ENCODE measurements around the gene NTNG1. TPM values are rescaled to one million over a fixed set of nuclear protein-coding genes. Genes with fewer than 3 reads are reported as not detected.
A peak's percentile ranks its signal among the peaks of the same experiment; 100 is the strongest.

Gene NTNG1
- total RNA-seq, 5 donors from 2014 or later (not counting 1 experiment from before 2014, with no cell fraction given), result 0.13 TPM; not detected in 4

DNA sequence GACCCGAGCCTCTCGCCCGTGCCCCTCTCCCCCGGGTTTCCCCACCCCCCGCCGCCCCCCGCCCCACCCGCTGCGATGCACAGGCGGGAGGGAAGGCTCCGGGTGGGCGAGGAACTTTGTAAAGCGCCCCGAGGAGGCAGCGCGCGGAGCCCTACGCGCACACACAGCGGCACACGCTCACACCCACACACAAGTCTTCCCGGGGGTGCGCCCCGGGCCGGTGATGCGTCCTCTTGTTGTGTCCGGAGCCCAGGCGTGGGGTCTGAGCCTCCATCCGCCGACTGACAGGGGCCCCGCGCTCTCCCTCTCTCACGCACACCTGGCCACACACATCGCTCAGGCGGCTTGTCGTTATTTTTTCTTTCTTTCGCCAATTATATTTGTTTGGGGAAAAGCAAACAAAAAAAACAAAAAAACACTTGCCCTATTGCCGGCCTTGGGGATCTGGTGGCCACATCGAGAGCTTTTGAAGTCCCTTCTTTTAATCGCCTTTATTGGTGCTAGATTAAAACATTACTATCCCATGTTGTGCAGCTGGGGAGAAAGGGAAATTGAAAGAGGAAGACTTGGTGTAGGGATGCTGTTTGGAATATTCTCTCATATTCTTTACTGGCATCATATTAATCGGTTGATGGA lies 770 bp downstream of the NTNG1 start:
- Histone ChIP-seq H3K9me3 (no peaks in the 10 kb centered on the region), H3K27me3 (replicated peaks in 1 of 2; ENCODE audit: control insufficient read depth in 2 of 2, extremely low read depth in 1 of 2, insufficient read depth in 2 of 2, low read length in 1 of 2) (peaks cover 17 to 27% of the 10 kb centered on the region in 2 experiments), H3K4me3 (ENCODE audit: control insufficient read depth in 1 of 2, extremely low read depth in 1 of 2, low read length in 1 of 2) (peak overlapping the region; percentile 43 to 66), H3K4me1 (ENCODE audit: control insufficient read depth in 1 of 2, extremely low read depth in 1 of 2, insufficient read depth in 2 of 2, low read length in 2 of 2) (peaks cover 6 to 18% of the 10 kb centered on the region in 2 experiments), H3K36me3 (ENCODE audit: control insufficient read depth in 2 of 2, extremely low read depth in 1 of 2, insufficient read depth in 1 of 2, low read length in 1 of 2) (no peaks in the 10 kb centered on the region), H3K27ac (ENCODE audit: low read length) (no peak overlapping the region)
- peak in 3 of 4 experiments; percentile 27 to 35 (median 35) for ATAC-seq (replicated peaks in 1 of 4)
- ChIA-PET CTCF (interaction anchor here (0.6 to 1.3 kb wide), 6 partner anchors 9 to 838 kb away, joined by 3 to 10 read pairs (median 4); no protein-coding TSS in a partner anchor), POLR2A (interaction anchor here in 1 of 2 donors (0.6 kb wide), 1 partner anchor 12 kb away, joined by 3 read pairs; no protein-coding TSS in a partner anchor)
- no peak overlapping the region for H3K27ac Mint-ChIP-seq
- no peaks in the 10 kb centered on the region for H3K36me3 Mint-ChIP-seq
- H3K9me3 Mint-ChIP-seq, result no peaks in the 10 kb centered on the region
- DNase-seq, result peak in 2 of 35 experiments; percentile 6 to 7
- H3K4me3 Mint-ChIP-seq, result peak overlapping the region; percentile 76 to 87 (median 79)
- H3K27me3 Mint-ChIP-seq, result peaks cover 58 to 70% of the 10 kb centered on the region in 2 donors
- WGBS (ENCODE audit: insufficient coverage), result 0% methylated on average over 15 of the region's 41 CpGs
- peaks cover 22 to 31% (median 25%) of the 10 kb centered on the region in 3 donors for H3K4me1 Mint-ChIP-seq

DNA sequence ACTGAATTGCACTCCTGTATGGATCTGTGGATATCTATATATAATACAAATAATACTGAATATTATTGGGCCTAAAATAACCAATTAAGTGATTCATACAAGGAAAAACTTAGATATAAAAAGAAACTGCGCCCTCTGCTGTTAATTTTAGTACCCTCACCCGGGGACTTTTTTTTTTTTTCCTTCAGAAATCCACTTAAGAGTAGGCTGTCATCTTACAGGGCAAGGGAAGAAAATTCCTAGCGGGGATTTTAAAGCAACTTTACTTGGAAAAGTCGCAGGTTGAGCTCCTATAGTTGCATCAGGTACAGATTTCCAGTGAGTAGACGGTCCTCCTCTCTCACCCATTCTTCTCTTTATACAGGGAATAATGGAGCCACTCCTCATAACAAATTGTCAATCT lies 1.3 kb downstream of the NTNG1 start:
- peak in 1 of 35 experiments; percentile 34 for DNase-seq

DNA sequence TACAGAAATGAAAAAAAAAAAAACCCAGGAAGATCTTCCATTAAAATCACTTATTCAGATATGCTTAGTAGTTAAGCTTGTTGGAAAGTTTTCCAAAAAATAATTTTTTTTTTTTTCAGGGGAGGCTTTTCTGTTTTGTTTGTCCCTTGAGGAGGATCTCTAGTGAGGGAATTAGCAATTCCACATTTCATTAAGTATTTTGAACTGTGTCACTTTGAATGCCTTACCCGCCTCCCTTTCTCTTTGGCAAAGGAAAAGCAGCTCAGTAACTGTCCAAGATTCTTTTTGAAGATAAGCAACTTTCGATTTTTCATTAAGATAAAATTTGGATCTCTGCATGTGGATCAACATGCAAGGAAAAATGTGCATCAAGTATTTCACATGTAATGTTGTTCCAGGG lies 1.8 kb downstream of the NTNG1 start:
- peaks cover 22 to 31% (median 25%) of the 10 kb centered on the region in 3 donors for H3K4me1 Mint-ChIP-seq
- H3K4me3 ChIP-seq (ENCODE audit: control insufficient read depth in 1 of 2, extremely low read depth in 1 of 2, low read length in 1 of 2), result no peak overlapping the region
- peaks cover 6 to 18% of the 10 kb centered on the region in 2 experiments for H3K4me1 ChIP-seq (ENCODE audit: control insufficient read depth in 1 of 2, extremely low read depth in 1 of 2, insufficient read depth in 2 of 2, low read length in 2 of 2)
- H3K27me3 Mint-ChIP-seq, result peaks cover 52 to 68% of the 10 kb centered on the region in 2 donors
- H3K9me3 Mint-ChIP-seq, result no peaks in the 10 kb centered on the region
- peak overlapping the region in 1 of 3 donors; percentile 87 for H3K4me3 Mint-ChIP-seq
- peaks cover 15 to 27% of the 10 kb centered on the region in 2 experiments for H3K27me3 ChIP-seq (replicated peaks in 1 of 2; ENCODE audit: control insufficient read depth in 2 of 2, extremely low read depth in 1 of 2, insufficient read depth in 2 of 2, low read length in 1 of 2)
- POLR2A ChIA-PET, result interaction anchor here in 1 of 2 donors (0.6 kb wide), 1 partner anchor 13 kb away, joined by 3 read pairs; no protein-coding TSS in a partner anchor
- ATAC-seq (replicated peaks in 1 of 4), result no peak
- CTCF ChIA-PET, result interaction anchor here (0.6 to 1.3 kb wide), 12 partner anchors 8 to 1775 kb away, joined by 3 to 9 read pairs (median 4); no protein-coding TSS in a partner anchor
- H3K27ac Mint-ChIP-seq, result no peak overlapping the region
- DNase-seq, result no peak
- no peak overlapping the region for H3K27ac ChIP-seq (ENCODE audit: low read length)
- no peaks in the 10 kb centered on the region for H3K36me3 ChIP-seq (ENCODE audit: control insufficient read depth in 2 of 2, extremely low read depth in 1 of 2, insufficient read depth in 1 of 2, low read length in 1 of 2)
- H3K9me3 ChIP-seq, result no peaks in the 10 kb centered on the region
- H3K36me3 Mint-ChIP-seq, result no peaks in the 10 kb centered on the region
- WGBS (ENCODE audit: insufficient coverage), result 100% methylated on average over 1 of the region's 2 CpGs

More for the DNA sequence above, 1.3 kb downstream of the NTNG1 start:
- ATAC-seq (replicated peaks in 1 of 4), result no peak
- peaks cover 15 to 27% of the 10 kb centered on the region in 2 experiments for H3K27me3 ChIP-seq (replicated peaks in 1 of 2; ENCODE audit: control insufficient read depth in 2 of 2, extremely low read depth in 1 of 2, insufficient read depth in 2 of 2, low read length in 1 of 2)
- ChIA-PET CTCF (interaction anchor here (0.6 to 1.3 kb wide), 14 partner anchors 9 to 1775 kb away, joined by 3 to 10 read pairs (median 4); no protein-coding TSS in a partner anchor), POLR2A (interaction anchor here (0.6 kb wide), 2 partner anchors 12 to 14 kb away, joined by 3 read pairs; no protein-coding TSS in a partner anchor)
- H3K9me3 ChIP-seq, result no peaks in the 10 kb centered on the region
- peaks cover 6 to 18% of the 10 kb centered on the region in 2 experiments for H3K4me1 ChIP-seq (ENCODE audit: control insufficient read depth in 1 of 2, extremely low read depth in 1 of 2, insufficient read depth in 2 of 2, low read length in 2 of 2)
- WGBS (ENCODE audit: insufficient coverage), result no CpG with 5 or more reads among the region's 5 CpGs
- no peak overlapping the region for H3K27ac ChIP-seq (ENCODE audit: low read length)
- no peaks in the 10 kb centered on the region for H3K9me3 Mint-ChIP-seq
- H3K27ac Mint-ChIP-seq, result no peak overlapping the region
- H3K27me3 Mint-ChIP-seq, result peaks cover 52 to 70% of the 10 kb centered on the region in 2 donors
- no peaks in the 10 kb centered on the region for H3K36me3 Mint-ChIP-seq
- H3K4me1 Mint-ChIP-seq, result peaks cover 22 to 31% (median 25%) of the 10 kb centered on the region in 3 donors
- H3K4me3 ChIP-seq (ENCODE audit: control insufficient read depth in 1 of 2, extremely low read depth in 1 of 2, low read length in 1 of 2), result peak overlapping the region; percentile 43 to 66
- H3K4me3 Mint-ChIP-seq, result peak overlapping the region; percentile 76 to 87 (median 79)
- no peaks in the 10 kb centered on the region for H3K36me3 ChIP-seq (ENCODE audit: control insufficient read depth in 2 of 2, extremely low read depth in 1 of 2, insufficient read depth in 1 of 2, low read length in 1 of 2)

DNA sequence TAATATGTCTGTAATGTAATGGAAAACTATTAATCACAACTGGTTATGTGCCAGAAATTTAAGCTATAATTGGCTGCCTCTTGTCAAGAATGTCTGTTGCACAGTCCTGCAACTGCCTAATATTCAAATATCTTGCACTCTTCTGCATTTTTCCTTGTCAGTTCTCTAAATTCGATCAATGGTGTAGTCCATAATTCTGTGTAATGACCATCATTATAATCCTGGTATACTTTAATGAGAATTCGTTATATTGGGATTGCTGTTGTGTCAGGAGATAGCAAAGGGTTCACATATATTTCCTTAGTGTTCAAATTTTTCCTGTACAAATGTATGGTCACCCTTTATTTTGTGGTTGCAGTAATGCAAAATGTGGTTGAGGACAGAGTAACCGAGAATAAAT lies 4.8 kb downstream of the NTNG1 start:
- CTCF ChIA-PET, result interaction anchor here in 1 of 2 donors (0.6 kb wide), 1 partner anchor 1342 kb away, joined by 6 read pairs; no protein-coding TSS in a partner anchor
- DNase-seq, result no peak
- peaks cover 6 to 9% of the 10 kb centered on the region in 2 experiments for H3K4me1 ChIP-seq (ENCODE audit: control insufficient read depth in 1 of 2, extremely low read depth in 1 of 2, insufficient read depth in 2 of 2, low read length in 2 of 2)
- H3K9me3 ChIP-seq, result no peaks in the 10 kb centered on the region
- H3K36me3 ChIP-seq (ENCODE audit: control insufficient read depth in 2 of 2, extremely low read depth in 1 of 2, insufficient read depth in 1 of 2, low read length in 1 of 2), result no peaks in the 10 kb centered on the region
- no peak overlapping the region for H3K4me3 ChIP-seq (ENCODE audit: control insufficient read depth in 1 of 2, extremely low read depth in 1 of 2, low read length in 1 of 2)
- peaks cover 8 to 10% of the 10 kb centered on the region in 2 experiments for H3K27me3 ChIP-seq (replicated peaks in 1 of 2; ENCODE audit: control insufficient read depth in 2 of 2, extremely low read depth in 1 of 2, insufficient read depth in 2 of 2, low read length in 1 of 2)
- Mint-ChIP-seq H3K27ac (no peak overlapping the region), H3K36me3 (no peaks in the 10 kb centered on the region), H3K4me3 (no peak overlapping the region), H3K9me3 (no peaks in the 10 kb centered on the region), H3K4me1 (peaks cover 11 to 12% (median 12%) of the 10 kb centered on the region in 3 donors), H3K27me3 (peaks cover 48 to 50% of the 10 kb centered on the region in 2 donors)
- POLR2A ChIA-PET, result no interaction called here
- ATAC-seq (replicated peaks in 1 of 4), result no peak
- WGBS (ENCODE audit: insufficient coverage), result no CpG with 5 or more reads among the region's 3 CpGs
- no peak overlapping the region for H3K27ac ChIP-seq (ENCODE audit: low read length)

DNA sequence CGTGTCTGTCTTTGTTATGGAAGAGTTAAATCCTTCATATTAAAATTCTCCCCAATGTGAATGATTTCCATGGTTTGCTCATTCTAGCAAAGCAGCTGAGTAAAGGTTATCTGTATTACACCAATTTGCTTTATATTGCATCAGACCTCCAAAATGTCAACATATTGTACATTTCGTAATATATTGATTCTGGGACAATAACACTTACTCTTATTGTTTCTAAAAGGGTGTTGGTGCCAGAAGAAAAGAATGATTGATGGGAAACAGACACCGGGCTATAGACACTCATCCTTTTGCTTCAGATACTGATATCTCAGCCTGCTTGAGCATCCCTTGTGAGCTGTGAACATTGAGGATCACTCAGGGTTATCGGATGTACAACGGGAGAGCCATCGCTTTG lies 7.0 kb downstream of the NTNG1 start:
- peaks cover 0 to 1% of the 10 kb centered on the region in 2 experiments for H3K27me3 ChIP-seq (replicated peaks in 1 of 2; ENCODE audit: control insufficient read depth in 2 of 2, extremely low read depth in 1 of 2, insufficient read depth in 2 of 2, low read length in 1 of 2)
- 67% methylated on average over 1 of the region's 6 CpGs for WGBS (ENCODE audit: insufficient coverage)
- Mint-ChIP-seq H3K4me1 (no peaks in the 10 kb centered on the region), H3K36me3 (no peaks in the 10 kb centered on the region), H3K27ac (no peak overlapping the region), H3K4me3 (no peak overlapping the region), H3K27me3 (peaks cover 35 to 45% of the 10 kb centered on the region in 2 donors), H3K9me3 (no peaks in the 10 kb centered on the region)
- ChIA-PET POLR2A (no interaction called here), CTCF (no interaction called here)
- H3K4me1 ChIP-seq (ENCODE audit: control insufficient read depth in 1 of 2, extremely low read depth in 1 of 2, insufficient read depth in 2 of 2, low read length in 2 of 2), result no peaks in the 10 kb centered on the region
- no peak overlapping the region for H3K4me3 ChIP-seq (ENCODE audit: control insufficient read depth in 1 of 2, extremely low read depth in 1 of 2, low read length in 1 of 2)
- H3K27ac ChIP-seq (ENCODE audit: low read length), result no peak overlapping the region
- no peaks in the 10 kb centered on the region for H3K36me3 ChIP-seq (ENCODE audit: control insufficient read depth in 2 of 2, extremely low read depth in 1 of 2, insufficient read depth in 1 of 2, low read length in 1 of 2)
- H3K9me3 ChIP-seq, result no peaks in the 10 kb centered on the region
- DNase-seq (no peak), ATAC-seq (replicated peaks in 1 of 4) (no peak)

DNA sequence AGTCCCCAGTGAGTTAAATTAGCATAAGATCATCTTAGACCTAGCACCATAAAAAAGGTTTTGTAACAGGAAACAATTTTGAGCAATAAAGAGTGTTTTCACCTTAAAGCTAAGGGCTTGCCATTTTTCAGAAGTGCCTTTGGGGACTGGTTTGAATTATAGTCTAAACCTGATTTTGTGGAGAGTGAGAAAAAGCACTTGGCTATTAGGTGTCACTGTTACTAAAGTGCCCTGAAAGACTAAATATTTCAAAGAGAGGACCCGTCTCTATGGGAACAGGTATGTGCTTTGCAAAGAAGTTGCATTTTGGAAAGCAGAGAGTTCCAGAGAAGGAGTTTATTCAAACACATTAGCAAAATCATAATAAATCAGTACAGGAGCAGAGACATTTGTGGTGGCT lies 9.1 kb downstream of the NTNG1 start:
- Histone ChIP-seq H3K4me1 (ENCODE audit: control insufficient read depth in 1 of 2, extremely low read depth in 1 of 2, insufficient read depth in 2 of 2, low read length in 2 of 2) (no peaks in the 10 kb centered on the region), H3K27ac (ENCODE audit: low read length) (no peak overlapping the region), H3K36me3 (ENCODE audit: control insufficient read depth in 2 of 2, extremely low read depth in 1 of 2, insufficient read depth in 1 of 2, low read length in 1 of 2) (no peaks in the 10 kb centered on the region), H3K4me3 (ENCODE audit: control insufficient read depth in 1 of 2, extremely low read depth in 1 of 2, low read length in 1 of 2) (no peak overlapping the region), H3K9me3 (no peaks in the 10 kb centered on the region), H3K27me3 (replicated peaks in 1 of 2; ENCODE audit: control insufficient read depth in 2 of 2, extremely low read depth in 1 of 2, insufficient read depth in 2 of 2, low read length in 1 of 2) (no peaks in the 10 kb centered on the region)
- Mint-ChIP-seq H3K4me1 (no peaks in the 10 kb centered on the region), H3K9me3 (no peaks in the 10 kb centered on the region), H3K27ac (no peak overlapping the region), H3K4me3 (no peak overlapping the region), H3K27me3 (peaks cover 18 to 48% of the 10 kb centered on the region in 2 donors), H3K36me3 (no peaks in the 10 kb centered on the region)
- WGBS (ENCODE audit: insufficient coverage), result no CpG with 5 or more reads among the region's 1 CpG
- ChIA-PET CTCF (no interaction called here), POLR2A (no interaction called here)
- no peak for ATAC-seq (replicated peaks in 1 of 4)
- DNase-seq, result no peak
